Stimulated activated CD8-positive, alpha-beta memory T cell treated with anti-CD3 and anti-CD28 coated beads, Interleukin-12 subunit alpha, Interleukin-12 subunit beta, amount 100 ng/mL, for 24 hours (primary cell): ENCODE data around the gene GHSR.

ENCODE experiments used
- DNase-seq: peaks from one replicate; pipeline ENCODE4 v3.0.0-alpha.2; 2020; ENCODE audit errors: extremely low read depth

The GHSR gene

GRCh38 chr3:172438186-172438585 lies 10.1 kb downstream of the GHSR start:
- no peak for DNase-seq

- no peak for DNase-seq
Observed at GRCh38 chr3:172437713-172438112, 10.5 kb downstream of the GHSR start.

GRCh38 chr3:172415323-172415722 lies 32.9 kb downstream of the GHSR start:
- DNase-seq, result no peak

- no peak for DNase-seq
Observed at GRCh38 chr3:172411478-172411947, 36.7 kb downstream of the GHSR start.

GRCh38 chr3:172410702-172411477 lies 37.4 kb downstream of the GHSR start:
- DNase-seq, result no peak

- DNase-seq, result no peak
Observed at GRCh38 chr3:172407872-172408271, 40.4 kb downstream of the GHSR start.

GRCh38 chr3:172405914-172406313 lies 42.3 kb downstream of the GHSR start:
- DNase-seq, result no peak

- no peak for DNase-seq
Observed at GRCh38 chr3:172404237-172404962, 43.9 kb downstream of the GHSR start.

- no peak for DNase-seq
Observed at GRCh38 chr3:172402892-172403643, 45.2 kb downstream of the GHSR start.

GRCh38 chr3:172402090-172402489 lies 46.2 kb downstream of the GHSR start:
- DNase-seq, result no peak

GRCh38 chr3:172398484-172398883 lies 49.8 kb downstream of the GHSR start:
- DNase-seq, result no peak

- no peak for DNase-seq
Observed at GRCh38 chr3:172397716-172398405, 50.4 kb downstream of the GHSR start.

- DNase-seq, result no peak
Observed at GRCh38 chr3:172396400-172396799, 51.9 kb downstream of the GHSR start.

- DNase-seq, result no peak
Observed at GRCh38 chr3:172394692-172395091, 53.6 kb downstream of the GHSR start.
